ENCODE measurements around the gene PTGFRN. TPM values are rescaled to one million over a fixed set of nuclear protein-coding genes. Genes with fewer than 3 reads are reported as not detected.

PTGFRN gene
- total and polyA plus RNA-seq, 9 donors: 22.9 to 106 (median 65.8) TPM

GRCh38 chr1:116921301-116921885 is 11.7 kb downstream of the PTGFRN start:
- no peaks in the 10 kb centered on the region for H3K9me3 ChIP-seq

GRCh38 chr1:116921937-116922336 is 12.2 kb downstream of the PTGFRN start:
- DNase-seq: no peak
- H3K9me3 ChIP-seq: no peaks in the 10 kb centered on the region
- H3K36me3 ChIP-seq: no peaks in the 10 kb centered on the region
- H3K27me3 ChIP-seq: no peaks in the 10 kb centered on the region
- WGBS, 3 donors: 90 to 94% (median 92%) methylated on average over 5 of the region's 5 CpGs
- H3K4me3 ChIP-seq: no peak overlapping the region
- TF ChIP-seq POLR2A (IDR thresholded peaks at IDR 0.05): no peak
- TF ChIP-seq EP300 (IDR thresholded peaks at IDR 0.05): no peak
- TF ChIP-seq, protein P1, sequence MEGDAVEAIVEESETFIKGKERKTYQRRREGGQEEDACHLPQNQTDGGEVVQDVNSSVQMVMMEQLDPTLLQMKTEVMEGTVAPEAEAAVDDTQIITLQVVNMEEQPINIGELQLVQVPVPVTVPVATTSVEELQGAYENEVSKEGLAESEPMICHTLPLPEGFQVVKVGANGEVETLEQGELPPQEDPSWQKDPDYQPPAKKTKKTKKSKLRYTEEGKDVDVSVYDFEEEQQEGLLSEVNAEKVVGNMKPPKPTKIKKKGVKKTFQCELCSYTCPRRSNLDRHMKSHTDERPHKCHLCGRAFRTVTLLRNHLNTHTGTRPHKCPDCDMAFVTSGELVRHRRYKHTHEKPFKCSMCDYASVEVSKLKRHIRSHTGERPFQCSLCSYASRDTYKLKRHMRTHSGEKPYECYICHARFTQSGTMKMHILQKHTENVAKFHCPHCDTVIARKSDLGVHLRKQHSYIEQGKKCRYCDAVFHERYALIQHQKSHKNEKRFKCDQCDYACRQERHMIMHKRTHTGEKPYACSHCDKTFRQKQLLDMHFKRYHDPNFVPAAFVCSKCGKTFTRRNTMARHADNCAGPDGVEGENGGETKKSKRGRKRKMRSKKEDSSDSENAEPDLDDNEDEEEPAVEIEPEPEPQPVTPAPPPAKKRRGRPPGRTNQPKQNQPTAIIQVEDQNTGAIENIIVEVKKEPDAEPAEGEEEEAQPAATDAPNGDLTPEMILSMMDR (IDR thresholded peaks at IDR 0.05): no peak
- H3K27ac ChIP-seq: no peak overlapping the region
- H3K4me1 ChIP-seq (ENCODE audit: insufficient read depth): peaks cover 2% of the 10 kb centered on the region
- intact Hi-C loops (cut with DNase I): loop anchor here in 2 of 4 donors (10.0 kb wide), 2 partner anchors 47 to 133 kb away; no protein-coding TSS in a partner anchor

More at GRCh38 chr1:116921301-116921885, 11.7 kb downstream of the PTGFRN start:
- H3K27ac ChIP-seq: no peak overlapping the region
- WGBS, 3 donors: 81 to 88% (median 87%) methylated on average over 6 of the region's 6 CpGs
- H3K4me1 ChIP-seq (ENCODE audit: insufficient read depth): peaks cover 7% of the 10 kb centered on the region
- H3K4me3 ChIP-seq: no peak overlapping the region
- no peak for DNase-seq
- H3K36me3 ChIP-seq: no peaks in the 10 kb centered on the region
- TF ChIP-seq POLR2A (IDR thresholded peaks at IDR 0.05): no peak
- TF ChIP-seq, protein P1 (IDR thresholded peaks at IDR 0.05): no peak
- no peak for TF ChIP-seq EP300 (IDR thresholded peaks at IDR 0.05)
- no peaks in the 10 kb centered on the region for H3K27me3 ChIP-seq
- intact Hi-C loops (cut with DNase I): loop anchor here in 2 of 4 donors (10.0 kb wide), 2 partner anchors 47 to 133 kb away; no protein-coding TSS in a partner anchor

- no peaks in the 10 kb centered on the region for H3K4me1 ChIP-seq (ENCODE audit: insufficient read depth)
- H3K4me3 ChIP-seq: no peak overlapping the region
- H3K27me3 ChIP-seq: no peaks in the 10 kb centered on the region
- 70 to 80% (median 80%) methylated on average over 8 of the region's 8 CpGs for WGBS, 3 donors
- intact Hi-C loops (cut with DNase I): loop anchor here in 2 of 4 donors (10.0 kb wide), 2 partner anchors 49 to 131 kb away; no protein-coding TSS in a partner anchor
- TF ChIP-seq EP300 (IDR thresholded peaks at IDR 0.05) (no peak), POLR2A (IDR thresholded peaks at IDR 0.05) (no peak)
- TF ChIP-seq, protein P1 (IDR thresholded peaks at IDR 0.05): no peak
- no peak overlapping the region for H3K27ac ChIP-seq
- no peak for DNase-seq
- no peaks in the 10 kb centered on the region for H3K36me3 ChIP-seq
- no peaks in the 10 kb centered on the region for H3K9me3 ChIP-seq
These were observed 13.7 kb downstream of the PTGFRN start for GRCh38 chr1:116923421-116923820.

- Histone ChIP-seq H3K27ac (no peak overlapping the region), H3K4me1 (ENCODE audit: insufficient read depth) (no peaks in the 10 kb centered on the region), H3K36me3 (no peaks in the 10 kb centered on the region), H3K4me3 (no peak overlapping the region), H3K27me3 (no peaks in the 10 kb centered on the region), H3K9me3 (no peaks in the 10 kb centered on the region)
- WGBS, 3 donors: 94 to 97% (median 94%) methylated on average over 6 of the region's 6 CpGs
- no peak for DNase-seq
- intact Hi-C loops (cut with DNase I): loop anchor here in 2 of 4 donors (10.0 kb wide), 2 partner anchors 52 to 128 kb away; no protein-coding TSS in a partner anchor
- no peak for TF ChIP-seq POLR2A (IDR thresholded peaks at IDR 0.05)
These were observed 17.5 kb downstream of the PTGFRN start for GRCh38 chr1:116927049-116927798.
